ENCODE data around the gene CUL5.
"Not testable (repeated sequence)": the region's sequence is repeated elsewhere in the genome, so short reads cannot be mapped to it uniquely, and the experiment has no call there.

The CUL5 gene

DNA sequence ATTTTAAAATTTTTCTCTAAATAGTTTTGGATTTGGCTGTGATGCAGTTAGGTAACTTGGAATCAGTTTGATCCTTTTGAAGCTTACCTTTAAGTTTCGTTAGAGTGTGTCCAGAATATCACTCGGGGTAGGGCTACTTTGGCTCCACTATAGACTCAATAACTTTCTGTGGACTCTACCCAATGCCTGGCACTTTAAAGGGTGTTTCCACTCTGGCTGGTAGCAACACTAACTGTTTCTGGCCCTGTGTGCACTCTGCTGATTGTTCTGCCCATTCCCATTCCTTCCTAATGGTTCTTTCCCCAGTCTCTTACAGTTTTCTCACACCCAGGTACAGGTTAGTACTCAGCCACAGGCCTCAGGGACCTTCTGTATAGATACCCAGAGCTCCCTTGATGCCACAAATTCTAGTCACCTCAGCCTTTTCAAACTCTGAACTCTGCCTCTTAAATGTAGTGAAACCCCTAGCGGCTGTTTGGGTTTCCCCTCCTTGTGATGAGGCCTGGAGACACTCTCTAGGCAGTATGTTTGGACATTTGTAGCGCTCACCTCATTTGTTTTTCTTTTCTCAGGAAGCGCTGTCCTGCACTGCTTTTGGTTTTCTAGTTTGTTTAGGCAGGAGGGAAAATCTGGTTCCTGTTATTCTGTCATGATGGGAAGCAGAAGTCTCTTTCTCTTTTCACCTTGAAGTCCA, 16.8 kb downstream of the CUL5 start:
- DNase-seq, result no peak

DNA sequence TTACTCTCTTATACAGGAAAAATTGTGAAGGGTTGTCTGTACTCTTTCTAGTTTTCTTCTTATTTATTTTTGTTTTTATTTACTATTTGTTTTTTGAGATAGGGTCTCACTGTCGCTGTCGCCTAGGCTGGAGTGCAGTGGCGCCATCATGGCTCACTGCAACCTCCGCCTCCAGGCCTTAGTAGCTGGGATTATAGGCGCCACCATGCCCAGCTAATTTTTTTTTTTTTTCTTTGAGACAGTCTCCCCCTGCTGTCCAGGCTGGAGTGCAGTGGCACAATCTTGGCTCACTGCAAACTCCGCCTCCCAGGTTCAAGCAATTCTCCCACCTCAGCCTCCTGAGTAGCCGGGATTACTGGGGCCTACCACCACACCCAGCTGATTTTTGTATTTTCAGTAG, 18.4 kb downstream of the CUL5 start:
- no peak for DNase-seq

DNA sequence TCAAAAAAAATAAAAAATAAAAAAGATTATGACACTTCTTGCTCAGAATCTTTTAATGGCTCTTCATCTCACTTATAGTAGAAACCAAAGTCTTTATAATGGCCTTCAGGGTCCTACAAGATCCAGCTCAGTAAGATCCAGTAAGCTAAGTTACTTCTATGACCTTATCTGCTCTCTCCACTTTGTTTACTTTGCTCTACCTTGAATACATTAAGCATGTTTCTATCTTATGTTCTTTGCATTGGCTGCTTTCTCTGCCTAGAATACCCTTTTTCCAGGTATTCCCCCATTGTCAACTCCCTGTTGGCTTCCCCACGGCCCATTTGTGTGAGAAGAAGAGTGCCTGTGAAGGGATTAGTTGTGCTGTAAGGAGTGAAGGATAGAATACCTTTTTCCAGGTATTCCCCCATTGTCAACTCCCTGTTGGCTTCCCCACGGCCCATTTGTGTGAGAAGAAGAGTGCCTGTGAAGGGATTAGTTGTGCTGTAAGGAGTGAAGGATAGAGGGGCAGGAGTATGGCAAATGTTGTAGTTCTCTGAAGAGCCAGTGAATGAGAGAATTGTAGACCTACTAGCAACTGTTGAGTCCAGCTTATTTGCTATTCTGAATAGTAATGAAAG, 20.2 kb downstream of the CUL5 start:
- DNase-seq, result not testable (repeated sequence)

DNA sequence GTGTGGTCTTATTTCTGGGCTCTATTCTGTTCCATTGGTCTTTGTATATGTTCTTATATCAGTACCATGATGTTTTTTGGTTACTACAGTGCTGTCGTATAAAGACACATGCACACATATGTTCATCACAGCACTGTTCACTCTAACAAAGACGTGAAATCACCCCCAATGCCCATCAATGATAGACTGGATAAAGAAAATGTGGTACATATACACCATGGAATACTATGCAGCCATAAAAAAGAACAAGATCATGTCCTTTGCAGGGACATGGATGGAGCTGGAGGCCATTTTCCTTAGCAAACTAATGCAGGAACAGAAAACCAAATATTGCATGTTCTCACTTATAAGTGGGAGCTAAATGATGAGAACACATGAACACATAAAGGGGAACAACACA, 22.9 kb downstream of the CUL5 start:
- DNase-seq, result not testable (repeated sequence)

DNA sequence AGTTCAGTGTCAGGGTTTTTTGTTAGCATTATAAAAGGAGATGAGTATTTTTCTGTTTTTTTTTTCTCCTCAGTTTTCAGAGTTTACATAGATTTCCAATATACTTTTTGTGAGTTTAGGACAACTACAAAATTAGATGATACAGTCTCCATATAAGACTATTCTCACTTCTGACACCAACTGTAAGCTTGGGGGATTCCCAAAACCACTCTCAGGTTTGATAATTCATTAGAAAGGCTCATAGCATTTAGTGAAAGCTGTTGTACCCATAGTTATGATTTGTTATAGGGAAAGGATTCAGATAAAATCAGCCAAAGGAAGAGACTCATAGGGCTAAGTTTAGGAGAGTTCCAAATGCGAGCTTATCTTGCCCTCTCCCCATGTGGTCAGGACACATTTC, 24.1 kb downstream of the CUL5 start:
- DNase-seq, result no peak

DNA sequence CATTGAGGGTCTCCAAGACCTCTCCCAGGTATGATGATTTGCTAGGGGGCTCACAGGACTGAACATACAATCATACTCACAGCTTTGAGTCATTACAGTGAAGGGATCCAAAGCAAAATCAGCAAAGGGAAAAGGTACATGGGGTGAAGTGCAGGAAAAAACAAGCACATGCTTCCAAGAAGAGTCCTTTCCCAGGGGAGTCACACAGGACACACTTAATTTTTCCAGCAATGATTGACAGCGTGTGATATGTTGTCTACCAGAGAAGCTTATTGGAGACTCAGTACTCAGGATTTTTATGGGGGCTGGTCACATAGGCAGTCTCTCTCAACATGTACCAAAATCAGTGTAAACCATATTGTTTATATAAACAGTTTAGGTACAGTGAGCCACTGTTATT, 25.3 kb downstream of the CUL5 start:
- DNase-seq, result no peak

DNA sequence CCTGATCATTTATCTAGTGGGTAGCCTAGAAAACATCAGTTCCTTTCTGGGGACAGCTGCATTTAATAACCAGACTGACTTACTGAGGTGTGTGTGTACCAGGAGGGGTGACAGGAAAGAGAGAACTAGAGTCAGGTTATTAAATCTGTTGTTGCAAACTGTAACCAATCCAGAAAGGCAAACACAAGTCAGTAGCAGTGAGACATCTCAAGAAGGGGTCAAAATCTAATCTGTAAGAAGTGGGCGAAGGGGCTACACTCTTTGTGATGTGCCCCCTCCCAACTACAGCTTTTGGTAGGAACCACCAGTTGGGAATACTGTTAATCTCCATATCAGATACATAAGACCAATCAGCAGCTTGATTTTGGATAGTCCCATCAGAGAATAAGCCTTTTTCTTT, 26.3 kb downstream of the CUL5 start:
- no peak for DNase-seq

DNA sequence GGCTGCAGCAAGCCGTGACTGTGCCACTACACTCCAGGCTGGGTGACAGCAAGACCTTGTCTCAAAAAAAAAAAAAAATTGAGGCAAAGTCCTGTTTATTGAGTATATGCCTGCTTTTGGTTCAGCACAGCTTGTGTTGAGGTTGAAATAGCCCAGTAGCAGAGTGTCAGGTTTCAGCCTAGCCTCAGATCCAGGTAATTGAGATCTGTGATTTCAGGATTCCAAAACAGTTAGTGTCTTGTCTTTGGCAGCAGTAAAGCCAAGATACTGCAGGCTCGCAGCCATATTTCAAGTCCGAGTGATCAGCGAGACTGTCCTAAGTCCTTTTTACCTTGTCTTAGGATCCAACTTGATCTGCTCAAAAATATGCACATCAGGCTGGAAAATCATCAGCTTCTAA, 27.0 kb downstream of the CUL5 start:
- DNase-seq, result no peak

DNA sequence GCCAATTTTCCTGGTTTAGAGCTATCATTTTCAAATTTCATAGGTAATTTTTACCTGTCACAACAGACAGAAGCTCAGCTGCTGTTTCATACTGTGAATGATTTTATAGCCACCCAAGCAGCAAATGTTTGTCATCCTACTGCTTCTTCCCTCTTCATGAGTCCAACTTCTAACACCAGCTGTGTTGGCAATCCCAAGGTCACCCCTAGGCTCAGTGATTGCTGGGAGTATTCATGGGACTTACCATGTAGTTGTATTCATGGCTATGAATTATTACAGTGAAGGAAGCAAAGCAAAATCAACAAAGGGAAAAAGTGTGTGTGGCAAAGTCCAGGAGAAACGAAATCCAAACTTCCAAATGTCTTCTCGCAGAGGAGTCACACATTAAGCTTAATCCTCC, 28.5 kb downstream of the CUL5 start:
- no peak for DNase-seq

DNA sequence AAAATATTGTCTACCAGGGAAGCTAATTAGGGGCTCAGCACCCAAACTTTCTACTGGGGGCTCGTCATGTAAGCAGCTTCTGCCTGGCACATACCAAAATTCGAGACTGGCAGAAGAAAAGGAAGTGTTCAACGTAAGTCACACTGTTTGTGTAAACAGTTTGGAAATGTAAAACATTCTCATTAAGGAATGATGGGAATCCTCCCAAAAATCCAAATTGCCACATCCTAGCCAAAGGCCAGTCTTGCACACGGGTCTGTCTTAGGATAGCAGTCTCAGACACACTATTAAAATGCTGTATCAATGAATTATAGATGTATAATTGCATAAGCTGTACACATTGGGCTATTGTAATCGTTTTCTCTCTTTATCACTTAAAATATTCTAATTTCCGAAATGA, 28.9 kb downstream of the CUL5 start:
- DNase-seq, result no peak

DNA sequence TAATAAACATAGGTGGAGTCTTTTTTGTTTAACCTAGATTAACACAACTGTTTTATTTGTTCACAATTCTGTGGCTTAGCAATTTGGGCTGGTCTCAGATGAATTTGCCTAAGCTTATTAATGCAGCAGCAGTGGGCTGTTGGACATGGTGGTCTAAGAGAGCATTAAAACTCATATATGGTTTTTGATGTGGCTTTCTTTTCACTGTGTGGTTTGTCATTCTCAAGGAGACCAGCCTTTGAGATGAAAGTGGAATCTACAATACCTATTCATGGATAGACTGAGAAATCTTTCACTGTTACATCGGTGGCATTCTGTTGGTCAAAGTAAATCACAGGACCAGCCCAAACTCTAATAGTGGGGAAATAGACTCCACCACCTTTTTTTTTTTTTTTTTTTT, 39.6 kb downstream of the CUL5 start:
- no peak for DNase-seq

DNA sequence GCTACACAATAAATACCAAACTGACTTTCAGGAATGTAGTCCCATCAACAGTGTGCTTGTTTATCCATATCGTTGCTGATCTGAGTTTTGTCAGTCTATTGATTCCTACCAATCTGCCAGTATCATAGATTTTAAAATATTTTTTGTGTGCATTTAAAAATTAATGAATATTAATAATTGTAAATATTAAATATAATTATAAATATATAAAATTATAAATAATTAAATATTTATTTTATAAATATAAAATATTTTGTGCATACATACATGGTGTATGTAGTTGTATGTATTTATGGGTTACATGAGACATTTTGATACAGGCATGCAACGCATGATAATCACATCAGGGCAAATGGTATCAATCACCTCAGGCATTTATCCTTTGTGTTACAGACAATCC, 53.6 kb downstream of the CUL5 start:
- no peak for DNase-seq

DNA sequence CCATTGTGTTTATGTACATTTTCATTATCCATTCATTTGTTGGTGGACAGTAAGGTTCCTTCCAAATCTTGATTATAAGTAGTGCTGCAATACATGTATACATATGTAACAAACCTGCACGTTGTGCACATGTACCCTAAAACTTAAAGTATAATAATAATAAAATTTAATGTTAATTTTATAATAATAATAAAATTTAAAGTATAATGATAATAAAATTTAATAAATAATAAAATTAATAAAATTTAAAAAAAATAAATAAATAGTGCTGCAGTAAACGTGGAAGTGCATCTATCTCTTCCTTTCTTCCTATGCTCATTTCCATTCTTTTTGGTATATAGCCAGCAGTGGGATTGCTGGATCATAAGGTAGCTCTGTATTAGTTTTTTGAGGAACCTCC, 54.7 kb downstream of the CUL5 start:
- no peak for DNase-seq

DNA sequence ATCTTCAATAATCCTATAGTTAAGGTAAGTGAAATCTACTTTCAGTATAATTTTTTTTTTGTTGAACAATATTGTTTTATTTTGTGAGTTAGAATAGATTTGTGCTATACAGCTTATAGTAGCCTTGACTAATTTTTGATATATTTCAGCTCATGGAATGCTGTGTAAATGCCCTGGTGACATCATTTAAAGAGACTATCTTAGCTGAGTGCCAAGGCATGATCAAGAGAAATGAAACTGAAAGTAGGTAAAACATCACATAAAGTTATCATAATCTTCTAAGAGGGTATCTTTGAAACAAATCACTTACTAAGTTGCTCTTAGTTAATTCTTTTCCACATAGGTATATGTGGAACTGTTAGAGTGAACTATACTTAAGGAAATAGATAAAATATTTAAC, 61.2 kb downstream of the CUL5 start:
- no peak for DNase-seq

DNA sequence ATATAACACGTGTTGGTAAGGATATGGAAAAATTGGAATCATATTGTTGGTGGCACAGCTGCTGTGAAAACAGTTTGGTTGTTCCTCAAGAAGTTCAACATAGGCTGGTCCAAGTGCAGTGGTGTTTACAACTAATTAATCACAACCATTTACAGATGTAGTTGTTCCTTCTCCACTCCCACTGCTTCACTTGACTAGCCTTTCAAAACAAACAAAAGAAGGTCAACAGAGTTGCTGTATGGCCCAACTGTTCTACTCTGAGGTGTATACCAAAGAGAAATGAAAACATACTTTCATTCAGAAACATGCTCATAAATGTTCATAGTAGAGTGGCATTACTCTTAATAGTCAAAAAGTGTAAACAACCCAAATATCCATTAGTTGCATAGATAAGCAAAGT, 76.1 kb downstream of the CUL5 start:
- DNase-seq, result no peak

DNA sequence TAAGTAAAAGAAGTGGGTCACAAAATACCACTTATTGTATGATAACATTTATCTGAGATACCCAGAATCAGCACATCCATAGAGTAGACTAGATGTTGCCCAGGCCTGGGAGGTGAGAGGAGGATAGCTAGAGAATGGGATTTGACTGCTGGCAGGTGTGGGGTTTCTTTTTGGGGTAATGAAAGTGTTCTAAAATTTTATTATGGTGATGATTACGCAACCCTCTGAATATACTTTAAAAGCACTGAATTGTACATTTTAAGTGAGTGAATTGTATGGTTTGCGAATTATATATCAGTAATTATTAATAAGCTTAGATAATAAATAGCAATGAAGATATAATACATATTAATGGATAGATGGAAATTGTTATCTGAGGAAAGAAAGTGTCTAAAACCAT, 77.0 kb downstream of the CUL5 start:
- no peak for DNase-seq

DNA sequence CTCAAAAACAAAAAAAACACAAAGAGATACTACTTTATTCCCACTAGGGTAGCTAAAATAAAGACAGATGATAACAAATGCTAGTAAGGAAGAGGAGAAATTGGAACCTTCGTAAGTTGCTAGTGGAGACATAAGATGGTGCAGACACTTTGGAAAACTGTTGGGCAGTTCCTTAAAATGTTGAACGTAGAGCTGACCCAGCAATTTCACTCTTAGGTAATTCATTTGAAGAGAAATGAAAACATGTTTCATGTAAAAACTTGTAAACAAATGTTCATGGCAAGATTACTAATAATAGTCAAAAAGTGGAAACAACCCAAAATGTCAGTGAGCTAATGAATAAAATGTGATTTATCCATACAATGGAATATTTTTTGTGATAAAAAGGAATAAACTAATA, 83.4 kb downstream of the CUL5 start:
- DNase-seq, result no peak

DNA sequence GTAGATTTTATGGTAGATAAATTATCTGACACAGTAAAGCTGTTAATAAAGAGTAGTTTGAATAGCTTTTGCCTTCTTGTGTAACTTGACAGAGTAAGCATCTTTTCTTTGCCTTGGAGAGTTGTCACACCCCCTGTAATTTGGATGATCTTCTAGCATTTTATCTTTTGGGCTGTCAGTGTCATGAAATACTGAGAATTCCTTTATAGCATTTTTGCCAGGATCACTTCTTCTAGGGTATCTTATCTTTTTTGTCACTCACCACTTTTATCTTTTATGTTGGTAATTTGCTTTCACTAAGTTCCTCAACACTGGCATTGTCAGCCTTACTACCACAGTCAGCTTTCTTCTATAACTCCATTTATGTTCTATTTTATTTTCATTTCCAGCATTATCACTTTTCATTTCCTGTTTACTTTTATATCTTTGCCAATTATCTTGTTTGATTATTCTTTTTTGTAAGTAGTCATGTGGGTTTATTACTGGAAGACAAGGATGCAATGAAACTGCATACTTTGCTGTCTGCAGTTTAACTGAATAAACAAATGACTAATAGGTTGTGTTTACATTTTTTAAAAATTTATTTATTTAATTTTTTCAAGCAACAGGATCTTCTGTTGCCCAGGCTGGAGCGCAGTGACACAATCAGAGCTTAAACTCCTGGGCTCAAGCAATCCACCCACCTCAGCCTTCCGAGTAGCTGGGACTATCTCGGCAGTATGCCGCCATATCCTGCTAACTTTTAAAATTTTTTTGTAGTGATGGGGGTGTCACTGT, 84.6 kb downstream of the CUL5 start:
- DNase-seq, result no peak

DNA sequence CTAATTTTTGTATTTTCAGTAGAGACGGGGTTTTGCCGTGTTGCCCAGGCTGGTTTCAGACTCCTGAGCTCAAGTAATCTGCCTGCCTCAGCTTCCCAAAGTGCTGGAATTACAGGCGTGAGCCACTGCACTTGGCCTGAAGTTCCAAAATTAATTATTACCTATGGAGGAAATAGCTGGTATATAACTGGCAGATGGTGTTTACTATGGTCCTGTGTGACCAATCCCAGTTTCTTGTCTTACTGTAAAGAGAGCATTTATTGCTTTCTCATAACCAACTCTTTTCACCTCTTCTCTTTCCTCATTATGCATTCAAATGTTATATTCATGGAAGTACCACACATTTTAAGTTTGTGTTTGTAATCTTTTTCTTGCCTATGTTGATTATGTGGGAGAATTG, 88.5 kb downstream of the CUL5 start:
- DNase-seq, result no peak

DNA sequence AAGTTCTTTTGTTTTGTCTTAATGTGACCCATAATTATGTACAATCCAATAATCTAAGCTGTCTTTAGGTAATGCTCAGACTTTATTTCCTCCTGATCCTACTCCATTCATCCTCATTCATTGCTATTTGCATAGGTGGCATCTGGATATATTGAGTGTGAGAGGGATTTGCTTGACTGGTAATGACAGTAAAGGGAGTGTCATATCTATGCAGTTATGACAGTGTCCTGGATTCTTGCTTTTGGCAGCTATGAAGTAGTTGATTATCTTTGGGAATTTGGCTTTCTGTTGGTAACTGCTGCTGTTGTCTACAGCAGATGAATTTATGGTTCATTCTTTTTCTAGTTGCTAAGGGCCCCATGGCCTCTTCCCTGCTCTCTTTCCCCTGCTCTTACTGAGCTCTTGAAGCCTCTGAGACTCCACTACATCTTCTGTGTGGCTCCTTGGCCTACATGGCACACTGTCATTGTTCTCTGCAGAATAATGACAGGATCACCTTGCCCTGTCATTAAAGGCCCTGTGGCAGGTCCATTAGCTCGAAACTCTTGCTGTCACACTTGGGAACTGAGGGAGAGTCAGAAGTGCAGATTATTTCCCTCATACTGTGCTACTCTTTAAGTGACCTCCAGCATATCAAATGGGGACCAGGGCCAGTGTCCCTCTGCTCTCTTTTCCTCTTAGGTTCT, 92.5 kb downstream of the CUL5 start:
- DNase-seq, result no peak

DNA sequence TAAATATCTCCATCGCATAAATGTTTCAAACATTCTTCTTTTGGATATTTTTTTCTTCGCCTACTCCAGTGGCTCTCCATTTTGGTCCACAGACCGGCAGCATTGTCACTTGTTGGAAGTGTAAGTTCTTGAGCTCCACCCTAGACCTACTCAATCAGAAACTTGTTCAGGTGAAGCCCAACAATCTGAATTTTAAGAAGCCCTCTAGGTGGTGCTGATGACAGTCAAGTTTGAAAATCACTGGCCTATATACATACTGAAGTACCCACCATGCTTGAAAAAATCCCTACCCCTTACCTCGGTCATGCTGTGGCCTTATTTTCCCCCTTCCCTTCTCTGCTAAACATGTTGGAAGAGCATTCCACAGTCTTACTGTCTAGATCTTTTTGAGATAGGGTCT, 102.4 kb downstream of the CUL5 start:
- DNase-seq, result no peak

DNA sequence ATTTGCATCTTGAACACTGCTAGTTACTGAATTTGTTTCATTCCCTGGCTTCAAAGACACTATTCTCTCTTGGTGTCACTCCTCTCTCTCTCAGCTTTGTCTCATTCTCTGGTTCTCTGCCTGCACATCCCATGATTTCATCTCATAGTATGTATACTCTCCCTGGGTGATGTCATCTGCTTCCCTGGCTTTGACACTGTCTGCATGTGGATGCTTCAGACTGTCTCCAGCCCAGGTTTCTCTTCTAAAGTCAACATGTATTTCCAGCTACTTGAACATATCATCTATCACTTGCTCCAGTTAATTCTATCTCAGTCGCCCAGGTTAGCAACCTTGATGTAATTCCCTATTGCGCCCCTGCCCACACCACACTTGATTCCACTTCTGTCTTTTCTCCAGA, 103.4 kb downstream of the CUL5 start:
- peak; percentile 90 for DNase-seq

DNA sequence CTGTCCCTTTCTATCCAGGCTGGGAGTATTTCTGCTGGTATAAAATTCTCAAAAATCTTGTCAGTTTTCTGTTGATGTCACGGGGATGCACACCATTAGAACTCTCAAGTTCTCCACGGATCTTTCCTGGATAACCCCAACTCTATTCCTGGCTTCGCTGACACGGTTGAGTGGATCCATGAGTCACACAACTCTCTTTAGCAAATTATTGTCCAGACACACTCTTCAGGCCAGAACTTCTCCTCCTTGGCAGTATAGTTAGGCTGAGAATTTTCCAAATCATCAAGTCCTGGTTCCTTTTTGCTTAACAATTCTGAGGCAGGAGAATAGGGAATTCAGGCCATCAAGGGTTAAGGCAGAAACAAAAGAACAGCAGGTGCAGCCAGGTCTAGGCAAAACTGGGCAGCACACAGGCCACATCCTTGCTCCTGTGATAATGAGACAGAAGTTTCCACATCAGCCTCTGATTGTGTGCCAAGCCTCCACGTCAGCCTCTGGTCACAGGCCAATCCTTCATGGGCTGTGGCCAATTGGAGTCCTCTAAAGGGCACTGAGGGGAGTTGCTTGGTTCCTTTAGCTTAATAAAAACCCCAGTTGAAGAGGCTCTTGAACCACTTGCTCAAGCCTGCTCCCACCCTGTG, 106.9 kb downstream of the CUL5 start:
- peak; percentile 97 for DNase-seq

Data from NCI-H2029 treated with DMSO at 0.1 percent for 48 hours (cell line).